K562 (cell line): ENCODE results near the gene KXD1. TPM values are rescaled to one million over a fixed set of nuclear protein-coding genes. Genes with fewer than 3 reads are reported as not detected.

Experiments used
- ARID4B ChIP-seq: sonication (generic); formaldehyde crosslinking; IDR thresholded peaks from 2 replicates; pipeline ENCODE4 v1.8.0; 2022; ENCODE audit warnings: mild to moderate bottlenecking, missing genetic modification reagents
- ELF2 ChIP-seq: fragments of 250-450 bp; sonication (Bioruptor Pico); IDR thresholded peaks from 2 replicates; pipeline ENCODE4 v1.5.0; 2021; ENCODE audit warnings: mild to moderate bottlenecking
- FOS ChIP-seq: IDR thresholded peaks from 3 replicates; pipeline ENCODE4 v1.6.1; 2011; ENCODE audit not compliant: insufficient read length; ENCODE audit errors: extremely low read depth
- MBD2 ChIP-seq: sonication (generic); IDR thresholded peaks from 2 replicates; pipeline ENCODE4 v1.6.1; 2016; ENCODE audit warnings: low read depth, borderline replicate concordance
- RBM25 ChIP-seq: fragments of 200-400 bp; formaldehyde crosslinking; IDR thresholded peaks from 2 replicates; pipeline ENCODE4 v1.6.1; 2018; ENCODE audit warnings: low read length, low read depth, moderate library complexity; ENCODE audit not compliant: severe bottlenecking
- TAF1 ChIP-seq: IDR thresholded peaks from 2 replicates; pipeline ENCODE4 v1.6.1; 2011; ENCODE audit warnings: mild to moderate bottlenecking, low read length, moderate library complexity; ENCODE audit not compliant: insufficient read depth, control insufficient read depth, severe bottlenecking; ENCODE audit errors: extremely low read depth
- VEZF1 ChIP-seq: fragments of 200-800 bp; sonication (Bioruptor generic); IDR thresholded peaks from 2 replicates; pipeline ENCODE4 v1.6.1; 2017; ENCODE audit warnings: missing genetic modification characterization, missing compliant biosample characterization
- polyA plus RNA-seq, 8 experiments: library from polyadenylated mRNA; depleted of rRNA in 4 of 8; stranded (reverse) in 5 of 8; unstranded in 3 of 8; fragments of >200 nt; fragmentation: Nextera tagmentation in 2 of 8; fragmentation: Illumina TruSeq in 1 of 8; extraction: Ambion mirVana in 2 of 8; extraction: Trizol in 1 of 8; gene quantifications; 2 replicates each; pipeline versions ENCODE4 v1.2.1 to v1.2.3, GENCODE V29; 2011 to 2014; ENCODE audit warnings: inconsistent platforms in 1 of 8, missing spikeins in 1 of 8
- total RNA-seq, 7 experiments: library from RNA; depleted of rRNA in 6 of 7; stranded (reverse); fragments of >200 nt in 6 of 7; fragmentation: Illumina TruSeq in 2 of 7; extraction: Trizol in 2 of 7; gene quantifications; 2 replicates each; pipeline versions ENCODE4 v1.2.1 to v1.2.3, GENCODE V29; 2011 to 2021; ENCODE audit warnings: low replicate concordance in 1 of 7
- TF ChIP-seq, protein P1 (sequence below), 3 experiments: fragments of 200-800 bp in 1 of 3; sonication (Bioruptor generic) in 1 of 3; sonication (generic) in 1 of 3; formaldehyde crosslinking in 1 of 3; IDR thresholded peaks; 2 replicates each; pipeline versions ENCODE4 v1.6.1 to v1.8.0; 2016 to 2022; ENCODE audit warnings: mild to moderate bottlenecking in 2 of 3, missing compliant biosample characterization in 2 of 3, missing genetic modification characterization in 2 of 3, missing genetic modification reagents in 1 of 3

The KXD1 gene
- total and polyA plus RNA-seq, 9 of the 15 experiments (the other 6 are each of a cell fraction or from before 2014, with no cell fraction given): 21.9 to 210 (median 118) TPM

GRCh38 chr19:18542941-18543813 lies 14.5 kb upstream of the KXD1 start, which contains the start of gene FKBP8 (continued):
- TF ChIP-seq ARID4B (CRISPR knock-in tag): 0 out of 2 replicates have a peak, but pooled peaks have one; percentile 17
- TF ChIP-seq RBM25: peak; percentile 99
- TF ChIP-seq ELF2 (CRISPR knock-in tag): no peak
- TF ChIP-seq MBD2: peak; percentile 91
- peak; percentile 95 for TF ChIP-seq FOS
- peak; percentile 90 for TF ChIP-seq VEZF1 (CRISPR knock-in tag)
- TF ChIP-seq, protein P1, sequence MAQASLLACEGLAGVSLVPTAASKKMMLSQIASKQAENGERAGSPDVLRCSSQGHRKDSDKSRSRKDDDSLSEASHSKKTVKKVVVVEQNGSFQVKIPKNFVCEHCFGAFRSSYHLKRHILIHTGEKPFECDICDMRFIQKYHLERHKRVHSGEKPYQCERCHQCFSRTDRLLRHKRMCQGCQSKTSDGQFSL (CRISPR knock-in tag; IDR thresholded peaks at IDR 0.05): peak; percentile 58; the same call in 1 of the 2 replicates
- TF ChIP-seq, protein P1 (tag; IDR thresholded peaks at IDR 0.05): peak in 1 of 2 experiments; percentile 82; a peak in 2 of 4 replicates
- TF ChIP-seq TAF1: peak; percentile 36
